Measurements from ENCODE around the gene CFAP61.

The CFAP61 gene

GRCh38 chr20:20297181-20297580, 244.8 kb downstream of the CFAP61 start:
- no peak overlapping the region for H3K4me2 ChIP-seq
- no peaks in the 10 kb centered on the region for H3K4me1 ChIP-seq (ENCODE audit: low read depth, poor library complexity, severe bottlenecking)
- no peak overlapping the region for H2AFZ ChIP-seq (ENCODE audit: low read depth)
- no peak overlapping the region for H3K4me3 ChIP-seq (IDR thresholded peaks at IDR 0.05; ENCODE audit: insufficient read depth, low read depth, low read length)
- TF ChIP-seq, protein P1, sequence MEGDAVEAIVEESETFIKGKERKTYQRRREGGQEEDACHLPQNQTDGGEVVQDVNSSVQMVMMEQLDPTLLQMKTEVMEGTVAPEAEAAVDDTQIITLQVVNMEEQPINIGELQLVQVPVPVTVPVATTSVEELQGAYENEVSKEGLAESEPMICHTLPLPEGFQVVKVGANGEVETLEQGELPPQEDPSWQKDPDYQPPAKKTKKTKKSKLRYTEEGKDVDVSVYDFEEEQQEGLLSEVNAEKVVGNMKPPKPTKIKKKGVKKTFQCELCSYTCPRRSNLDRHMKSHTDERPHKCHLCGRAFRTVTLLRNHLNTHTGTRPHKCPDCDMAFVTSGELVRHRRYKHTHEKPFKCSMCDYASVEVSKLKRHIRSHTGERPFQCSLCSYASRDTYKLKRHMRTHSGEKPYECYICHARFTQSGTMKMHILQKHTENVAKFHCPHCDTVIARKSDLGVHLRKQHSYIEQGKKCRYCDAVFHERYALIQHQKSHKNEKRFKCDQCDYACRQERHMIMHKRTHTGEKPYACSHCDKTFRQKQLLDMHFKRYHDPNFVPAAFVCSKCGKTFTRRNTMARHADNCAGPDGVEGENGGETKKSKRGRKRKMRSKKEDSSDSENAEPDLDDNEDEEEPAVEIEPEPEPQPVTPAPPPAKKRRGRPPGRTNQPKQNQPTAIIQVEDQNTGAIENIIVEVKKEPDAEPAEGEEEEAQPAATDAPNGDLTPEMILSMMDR (conservative IDR thresholded peaks at IDR 0.05; ENCODE audit: low read depth, low read length): no peak
- no peaks in the 10 kb centered on the region for H3K27me3 ChIP-seq (ENCODE audit: insufficient read depth, low read depth)
- no peaks in the 10 kb centered on the region for H4K20me1 ChIP-seq (ENCODE audit: insufficient read depth)
- no peak overlapping the region for H3K27ac ChIP-seq
- no peaks in the 10 kb centered on the region for H3K79me2 ChIP-seq (ENCODE audit: insufficient read depth, low read depth)
- no peaks in the 10 kb centered on the region for H3K36me3 ChIP-seq (ENCODE audit: insufficient read depth)
- H3K9ac ChIP-seq: no peak overlapping the region

- H3K27me3 ChIP-seq (ENCODE audit: insufficient read depth, low read depth): no peaks in the 10 kb centered on the region
- TF ChIP-seq, protein P1 (conservative IDR thresholded peaks at IDR 0.05; ENCODE audit: low read depth, low read length): no peak
These were observed 245.4 kb downstream of the CFAP61 start for GRCh38 chr20:20297752-20298151.

DNA sequence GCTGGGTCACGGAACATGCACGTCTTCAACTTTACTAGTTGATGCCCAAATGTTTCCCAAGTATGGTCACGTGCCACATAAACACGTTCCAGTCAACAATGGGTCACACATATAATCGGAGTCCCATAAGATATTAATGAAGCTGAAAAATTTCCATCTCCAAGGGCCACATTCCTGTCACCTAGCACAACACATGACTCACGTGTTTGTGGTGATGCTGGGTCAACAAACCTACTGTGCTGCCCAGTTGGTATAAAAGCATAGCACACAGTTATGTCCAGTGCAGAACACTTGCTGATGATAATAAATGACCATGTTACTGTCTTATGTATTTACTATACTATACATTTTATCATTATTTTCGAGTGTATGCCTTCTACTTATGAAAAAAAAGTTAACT, 247.6 kb downstream of the CFAP61 start:
- H4K20me1 ChIP-seq (ENCODE audit: insufficient read depth): no peaks in the 10 kb centered on the region
- no peaks in the 10 kb centered on the region for H3K4me1 ChIP-seq (ENCODE audit: low read depth, poor library complexity, severe bottlenecking)
- H3K9ac ChIP-seq: no peak overlapping the region
- TF ChIP-seq, protein P1 (conservative IDR thresholded peaks at IDR 0.05; ENCODE audit: low read depth, low read length): no peak
- H2AFZ ChIP-seq (ENCODE audit: low read depth): no peak overlapping the region
- no peak overlapping the region for H3K4me2 ChIP-seq
- H3K27ac ChIP-seq: no peak overlapping the region
- no peaks in the 10 kb centered on the region for H3K27me3 ChIP-seq (ENCODE audit: insufficient read depth, low read depth)
- H3K4me3 ChIP-seq (IDR thresholded peaks at IDR 0.05; ENCODE audit: insufficient read depth, low read depth, low read length): no peak overlapping the region
- H3K36me3 ChIP-seq (ENCODE audit: insufficient read depth): no peaks in the 10 kb centered on the region
- H3K79me2 ChIP-seq (ENCODE audit: insufficient read depth, low read depth): no peaks in the 10 kb centered on the region

More at GRCh38 chr20:20297752-20298151, 245.4 kb downstream of the CFAP61 start:
- H3K36me3 ChIP-seq (ENCODE audit: insufficient read depth): no peaks in the 10 kb centered on the region
- H4K20me1 ChIP-seq (ENCODE audit: insufficient read depth): no peaks in the 10 kb centered on the region
- no peak overlapping the region for H3K4me2 ChIP-seq
- no peak overlapping the region for H3K9ac ChIP-seq
- no peaks in the 10 kb centered on the region for H3K4me1 ChIP-seq (ENCODE audit: low read depth, poor library complexity, severe bottlenecking)
- H3K27ac ChIP-seq: no peak overlapping the region
- H2AFZ ChIP-seq (ENCODE audit: low read depth): no peak overlapping the region
- no peak overlapping the region for H3K4me3 ChIP-seq (IDR thresholded peaks at IDR 0.05; ENCODE audit: insufficient read depth, low read depth, low read length)
- H3K79me2 ChIP-seq (ENCODE audit: insufficient read depth, low read depth): no peaks in the 10 kb centered on the region

DNA sequence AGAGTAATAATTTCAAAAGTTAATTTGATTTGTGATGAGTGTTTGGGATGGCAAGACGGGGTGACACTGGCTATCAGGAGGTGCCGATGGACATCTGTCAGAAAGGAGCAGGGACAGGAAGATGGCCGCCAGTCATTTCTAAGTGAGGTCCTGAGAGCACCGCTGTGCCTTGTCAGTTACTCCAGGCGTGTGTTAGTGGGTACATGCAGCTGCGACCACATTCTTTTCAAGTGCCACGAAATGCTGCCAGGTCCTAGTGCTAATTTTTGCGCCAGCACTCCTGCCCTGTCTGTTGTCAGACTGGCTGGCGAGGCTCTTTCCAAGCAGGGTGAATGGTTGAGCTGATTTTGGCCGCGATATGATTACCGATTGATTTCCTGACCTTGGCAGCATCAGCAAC, 251.0 kb downstream of the CFAP61 start:
- TF ChIP-seq, protein P1 (conservative IDR thresholded peaks at IDR 0.05; ENCODE audit: low read depth, low read length): no peak
- no peaks in the 10 kb centered on the region for H3K36me3 ChIP-seq (ENCODE audit: insufficient read depth)
- H3K27ac ChIP-seq: no peak overlapping the region
- no peaks in the 10 kb centered on the region for H3K27me3 ChIP-seq (ENCODE audit: insufficient read depth, low read depth)
- no peaks in the 10 kb centered on the region for H3K79me2 ChIP-seq (ENCODE audit: insufficient read depth, low read depth)
- no peaks in the 10 kb centered on the region for H3K4me1 ChIP-seq (ENCODE audit: low read depth, poor library complexity, severe bottlenecking)
- H3K9ac ChIP-seq: no peak overlapping the region
- H3K4me3 ChIP-seq (IDR thresholded peaks at IDR 0.05; ENCODE audit: insufficient read depth, low read depth, low read length): no peak overlapping the region
- H2AFZ ChIP-seq (ENCODE audit: low read depth): no peak overlapping the region
- no peak overlapping the region for H3K4me2 ChIP-seq
- no peaks in the 10 kb centered on the region for H4K20me1 ChIP-seq (ENCODE audit: insufficient read depth)

Measured in KMS-11 (cell line).